H1 (cell line): ENCODE results near the gene ARL6IP4. TPM values are rescaled to one million over a fixed set of nuclear protein-coding genes. Genes with fewer than 3 reads are reported as not detected.

Experiments
- CTCF ChIA-PET: fragments of 300-600 bp; sonication (Branson Sonifier 250); formaldehyde crosslinking; loops from one replicate; lab custom pipeline; 2021; ENCODE audit not compliant: partially characterized antibody; lab: Charles Lee
- POLR2A ChIA-PET: fragments of 300-600 bp; sonication (Branson Sonifier 250); formaldehyde crosslinking; loops from one replicate; lab custom pipeline; 2021; ENCODE audit warnings: inconsistent platforms; ENCODE audit not compliant: partially characterized antibody; lab: Charles Lee
- DNase-seq, 2 experiments: peaks; one replicate each; pipeline versions ENCODE4 v3.0.0 to v3.0.0-alpha.2; 2010 to 2022; ENCODE audit warnings: low spot score in 2 of 2, low read depth in 1 of 2, mixed read lengths in 1 of 2
- FAIRE-seq: peaks from 2 replicates; lab custom pipeline; 2011; peaks lifted over from hg19 to GRCh38; lab: Jason Lieb, UNC
- H2AFZ ChIP-seq: 2 replicates; pipeline ENCODE4 v1.8.1; 2012; ENCODE audit warnings: low read length, inconsistent platforms
- H2AK5ac ChIP-seq: 2 replicates; pipeline ENCODE4 v1.6.1; 2013; ENCODE audit warnings: low read depth, low read length
- H2BK120ac ChIP-seq: replicated peaks from 2 replicates; pipeline ENCODE3; 2013; ENCODE audit warnings: low read depth, low read length, inconsistent platforms
- H2BK12ac ChIP-seq: 2 replicates; pipeline ENCODE4 v1.6.1; 2013; ENCODE audit warnings: low read depth, low read length
- H2BK15ac ChIP-seq: 2 replicates; pipeline ENCODE4 v1.6.1; 2013; ENCODE audit warnings: low read length
- H2BK20ac ChIP-seq: 2 replicates; pipeline ENCODE4 v1.6.1; 2013; ENCODE audit warnings: low read length
- H2BK5ac ChIP-seq: 2 replicates; pipeline ENCODE4 v1.6.1; 2013; ENCODE audit warnings: low read depth, low read length
- H3K14ac ChIP-seq: 2 replicates; pipeline ENCODE4 v1.6.1; 2013; ENCODE audit warnings: inconsistent platforms; ENCODE audit not compliant: insufficient read length
- H3K18ac ChIP-seq: 2 replicates; pipeline ENCODE4 v1.6.1; 2013; ENCODE audit warnings: low read length; ENCODE audit errors: extremely low read depth
- H3K23ac ChIP-seq: 2 replicates; pipeline ENCODE4 v1.6.1; 2013; ENCODE audit warnings: inconsistent platforms; ENCODE audit not compliant: insufficient read length
- H3K23me2 ChIP-seq: 2 replicates; pipeline ENCODE4 v1.6.1; 2013; ENCODE audit warnings: low read depth, low read length
- H3K27ac ChIP-seq: 2 replicates; pipeline ENCODE4 v1.6.1; 2011; ENCODE audit warnings: low read depth, low read length, inconsistent platforms
- H3K27me3 ChIP-seq, 4 experiments: replicated peaks in 1 of 4; 1 replicate in 1 of 4; 2 replicates in 3 of 4; pipeline versions ENCODE4 v1.6.1 to v1.8.1; 2011 to 2013; ENCODE audit warnings: low read length in 3 of 4, mild to moderate bottlenecking in 3 of 4, inconsistent platforms in 2 of 4, mixed read lengths in 2 of 4, moderate library complexity in 1 of 4; ENCODE audit not compliant: control insufficient read depth in 3 of 4, insufficient read depth in 3 of 4; ENCODE audit errors: extremely low read depth in 1 of 4
- H3K36me3 ChIP-seq, 4 experiments: 2 replicates each; pipeline versions ENCODE4 v1.6.1 to v1.8.1; 2011 to 2013; ENCODE audit warnings: mild to moderate bottlenecking in 4 of 4, low read length in 3 of 4, moderate library complexity in 2 of 4, control low read depth in 1 of 4, inconsistent platforms in 1 of 4; ENCODE audit not compliant: insufficient read depth in 4 of 4, control insufficient read depth in 2 of 4
- H3K4ac ChIP-seq: replicated peaks from 2 replicates; pipeline ENCODE3; 2013; ENCODE audit warnings: low read length, low read depth, mixed read lengths, inconsistent platforms; ENCODE audit not compliant: insufficient read length
- H3K4me1 ChIP-seq, 4 experiments: replicated peaks in 1 of 4; 1 replicate in 1 of 4; 2 replicates in 3 of 4; pipeline versions ENCODE4 v1.6.1 to v1.8.1; 2011 to 2013; ENCODE audit warnings: low read length in 3 of 4, inconsistent platforms in 2 of 4, mixed read lengths in 1 of 4; ENCODE audit not compliant: insufficient read depth in 4 of 4, control insufficient read depth in 3 of 4
- H3K4me2 ChIP-seq, 2 experiments: 2 replicates each; pipeline versions ENCODE4 v1.6.1 to v1.8.1; 2011 to 2013; ENCODE audit warnings: low read depth in 2 of 2, low read length in 2 of 2, control low read depth in 1 of 2, inconsistent platforms in 1 of 2, mild to moderate bottlenecking in 1 of 2; ENCODE audit not compliant: insufficient read depth in 1 of 2
- H3K4me3 ChIP-seq, 4 experiments: fragments of 200-600, 300-600 bp in 1 of 4; sonication (generic), shearing (Covaris generic), sonication (Bioruptor Twin) in 1 of 4; 2 replicates each; pipeline versions ENCODE4 v1.5.1 to v1.8.1; 2011 to 2016; ENCODE audit warnings: low read length in 4 of 4, low read depth in 3 of 4, control low read depth in 2 of 4, inconsistent platforms in 2 of 4, mild to moderate bottlenecking in 2 of 4, mixed read lengths in 1 of 4, moderate library complexity in 1 of 4; ENCODE audit not compliant: insufficient read depth in 2 of 4; ENCODE audit errors: extremely low read depth in 1 of 4
- H3K56ac ChIP-seq: replicated peaks from 2 replicates; pipeline ENCODE3; 2013; ENCODE audit warnings: low read depth, mild to moderate bottlenecking, mixed read lengths, low read length, inconsistent platforms; ENCODE audit not compliant: insufficient read length
- H3K79me1 ChIP-seq: 2 replicates; pipeline ENCODE4 v1.6.1; 2013; ENCODE audit warnings: low read depth, low read length, control low read depth
- H3K79me2 ChIP-seq, 2 experiments: 2 replicates each; pipeline versions ENCODE4 v1.6.1 to v1.8.1; 2012 to 2013; ENCODE audit warnings: low read length in 2 of 2, mild to moderate bottlenecking in 2 of 2, inconsistent platforms in 1 of 2; ENCODE audit not compliant: insufficient read depth in 2 of 2, control insufficient read depth in 1 of 2
- H3K9ac ChIP-seq, 4 experiments: replicated peaks in 1 of 4; 1 replicate in 1 of 4; 2 replicates in 3 of 4; pipeline versions ENCODE4 v1.6.1 to v1.8.1; 2011 to 2013; ENCODE audit warnings: low read depth in 3 of 4, low read length in 3 of 4, control low read depth in 2 of 4, mild to moderate bottlenecking in 2 of 4, moderate library complexity in 2 of 4, inconsistent platforms in 1 of 4; ENCODE audit errors: extremely low read depth in 1 of 4
- H3K9me3 ChIP-seq, 2 experiments: 2 replicates each; pipeline versions ENCODE4 v1.6.1 to v1.8.1; 2012 to 2013; ENCODE audit warnings: mild to moderate bottlenecking in 2 of 2, moderate library complexity in 2 of 2, control low read depth in 1 of 2, inconsistent platforms in 1 of 2, low read depth in 1 of 2, low read length in 1 of 2, mixed read lengths in 1 of 2; ENCODE audit not compliant: insufficient read depth in 2 of 2
- H4K20me1 ChIP-seq, 2 experiments: replicated peaks in 1 of 2; 2 replicates each; pipeline versions ENCODE3 to v1.8.1; 2011 to 2013; ENCODE audit warnings: inconsistent platforms in 2 of 2, low read length in 2 of 2, mild to moderate bottlenecking in 1 of 2; ENCODE audit not compliant: insufficient read depth in 2 of 2, control insufficient read depth in 1 of 2
- H4K5ac ChIP-seq: 2 replicates; pipeline ENCODE4 v1.6.1; 2013; ENCODE audit warnings: low read length, low read depth, mixed read lengths, inconsistent platforms; ENCODE audit not compliant: insufficient read length
- H4K8ac ChIP-seq: 2 replicates; pipeline ENCODE4 v1.8.0; 2013; ENCODE audit warnings: mild to moderate bottlenecking, moderate library complexity, low read length, inconsistent platforms; ENCODE audit not compliant: insufficient read depth; ENCODE audit errors: extremely low read depth
- H4K91ac ChIP-seq: replicated peaks from 2 replicates; pipeline ENCODE3; 2013; ENCODE audit warnings: low read length, mixed read lengths, inconsistent platforms; ENCODE audit not compliant: insufficient read length
- ATF3 ChIP-seq: IDR thresholded peaks from 2 replicates; pipeline ENCODE4 v1.6.1; 2011; ENCODE audit warnings: low read depth, mild to moderate bottlenecking, low read length; ENCODE audit not compliant: insufficient read depth
- BACH1 ChIP-seq: IDR thresholded peaks from 2 replicates; pipeline ENCODE4 v1.6.1; 2012; ENCODE audit warnings: low read length, improper control_type of control experiment
- CBX5 ChIP-seq: fragments of 300-800, 300-1000 bp; sonication (generic); IDR thresholded peaks from 2 replicates; pipeline ENCODE4 v1.7.1; 2016; ENCODE audit warnings: antibody characterized with exemption, low read length, low read depth
- CEBPB ChIP-seq: IDR thresholded peaks from 2 replicates; pipeline ENCODE4 v1.6.1; 2012; ENCODE audit warnings: low read depth, low read length
- E2F6 ChIP-seq: IDR thresholded peaks from 2 replicates; pipeline ENCODE4 v1.6.1; 2012; ENCODE audit warnings: inconsistent platforms
- EGR1 ChIP-seq: IDR thresholded peaks from 2 replicates; pipeline ENCODE4 v1.6.1; 2011; ENCODE audit warnings: low read depth, low read length, borderline replicate concordance
- GTF2F1 ChIP-seq: IDR thresholded peaks from 2 replicates; pipeline ENCODE4 v1.6.1; 2012; ENCODE audit warnings: low read depth, low read length, improper control_type of control experiment, borderline replicate concordance
- HDAC2 ChIP-seq, 2 experiments: fragments of 300-600 bp in 1 of 2; sonication (generic) in 1 of 2; IDR thresholded peaks; 2 replicates each; pipeline ENCODE4 v1.6.1; 2011 to 2012; ENCODE audit warnings: low read depth in 2 of 2, low read length in 2 of 2, mild to moderate bottlenecking in 2 of 2, moderate library complexity in 2 of 2, borderline replicate concordance in 1 of 2, inconsistent platforms in 1 of 2
- NRF1 ChIP-seq: IDR thresholded peaks from 2 replicates; pipeline ENCODE4 v1.6.1; 2011; ENCODE audit warnings: mild to moderate bottlenecking, low read depth, low read length, improper control_type of control experiment
- POLR2AphosphoS5 ChIP-seq: IDR thresholded peaks from 2 replicates; pipeline ENCODE4 v1.6.1; 2011; ENCODE audit warnings: low read depth, low read length
- RXRA ChIP-seq: IDR thresholded peaks from 2 replicates; pipeline ENCODE4 v1.6.1; 2011; ENCODE audit warnings: low read depth, mild to moderate bottlenecking, low read length, moderate library complexity; ENCODE audit not compliant: insufficient read depth
- TAF7 ChIP-seq: optimal IDR thresholded peaks from 2 replicates; pipeline ENCODE3; 2011; ENCODE audit warnings: low read depth, mild to moderate bottlenecking, inconsistent platforms, low read length, moderate library complexity, borderline replicate concordance
- ZNF274 ChIP-seq: IDR thresholded peaks from 2 replicates; pipeline ENCODE4 v1.7.0; 2012; ENCODE audit warnings: low read length, borderline replicate concordance; ENCODE audit errors: extremely low read depth
- WGBS, 2 experiments: shearing (Covaris generic) in 1 of 2; methylation state at CpG; one replicate each; pipeline versions ENCODE4 v1.1.6 to v1.1.7; 2013 to 2015; ENCODE audit warnings: low lambda C conversion rate in 2 of 2, mixed read lengths in 2 of 2, inconsistent platforms in 1 of 2, low coverage in 1 of 2, missing lambda C conversion rate in 1 of 2; ENCODE audit not compliant: insufficient replicate concordance in 2 of 2, insufficient coverage in 1 of 2, insufficient read length in 1 of 2; ENCODE audit errors: extremely low coverage in 1 of 2, missing lambda C conversion rate in 1 of 2; 5-methylcytosine and 5-hydroxymethylcytosine counted together
- polyA plus RNA-seq, 7 experiments: library from polyadenylated mRNA; depleted of rRNA in 3 of 7; stranded (reverse) in 5 of 7; unstranded in 2 of 7; fragments of >200 nt in 5 of 7; fragments of 200-250 nt in 2 of 7; gene quantifications; 1 replicate in 5 of 7; 2 replicates in 1 of 7; 4 replicates in 1 of 7; pipeline versions ENCODE4 v1.2.1 to v1.2.3, GENCODE V29; 2011 to 2013; ENCODE audit warnings: missing spikeins in 2 of 7, mixed read lengths in 2 of 7
- total RNA-seq: library from RNA; stranded (reverse); fragmentation: NEBNext Ultra II Directional; extraction: Animal tissue kit (Norgen Biotek cat#: 25700); gene quantifications from 2 replicates; pipeline ENCODE4 v1.2.1, GENCODE V29; 2021

ARL6IP4 gene
- total and polyA plus RNA-seq, 2 of the 8 experiments (the other 6 are each of a cell fraction or from before 2014, with no cell fraction given) = 76.4 to 109 TPM

GRCh38 chr12:123030686-123031085 is 50.2 kb downstream of the ARL6IP4 start:
- H3K79me2 ChIP-seq = no peaks in the 10 kb centered on the region
- TF ChIP-seq EGR1 = no peak
- no peak for TF ChIP-seq CBX5
- no peak for TF ChIP-seq ZNF274
- no peak for TF ChIP-seq NRF1
- no peak for TF ChIP-seq ATF3
- no peak for TF ChIP-seq TAF7
- TF ChIP-seq GTF2F1 = no peak
- no peak for TF ChIP-seq RXRA
- TF ChIP-seq BACH1 = no peak
- TF ChIP-seq E2F6 = no peak
- no peak for TF ChIP-seq POLR2AphosphoS5
- no peak for TF ChIP-seq HDAC2 (IDR thresholded peaks at IDR 0.05; ENCODE audit: borderline replicate concordance in 1 of 2, low read depth in 2 of 2, low read length in 2 of 2)
- no peak for TF ChIP-seq CEBPB

More at GRCh38 chr12:123030686-123031085, 50.2 kb downstream of the ARL6IP4 start:
- H3K4me1 ChIP-seq = peaks cover 0 to 7% (median 1%) of the 10 kb centered on the region in 4 experiments; a peak in 2 of 7 replicates
- no peaks in the 10 kb centered on the region for H3K9me3 ChIP-seq
- no peak overlapping the region for H3K23ac ChIP-seq
- no peak overlapping the region for H2BK120ac ChIP-seq
- H3K23me2 ChIP-seq = no peaks in the 10 kb centered on the region
- no peak overlapping the region for H3K27ac ChIP-seq
- H2BK12ac ChIP-seq = no peak overlapping the region
- no peak for FAIRE-seq
- no peak overlapping the region for H2AK5ac ChIP-seq
- DNase-seq = no peak
- no peak overlapping the region for H3K4me3 ChIP-seq
- H3K27me3 ChIP-seq = no peaks in the 10 kb centered on the region
- no peak overlapping the region for H3K56ac ChIP-seq
- ChIA-PET POLR2A (no interaction called here), CTCF (interaction anchor here (1.9 to 3.4 kb wide), 3 partner anchors 9 to 19 kb away, joined by 6 to 16 read pairs (median 7); no protein-coding TSS in a partner anchor)
- no peak overlapping the region for H4K5ac ChIP-seq
- no peak overlapping the region for H3K9ac ChIP-seq
- H3K14ac ChIP-seq = no peak overlapping the region
- no peak overlapping the region for H3K18ac ChIP-seq
- 82% methylated on average over 1 of the region's 1 CpG; no CpG with 5 or more reads in 1 of the 2 experiments for WGBS, 2 experiments
- H3K79me1 ChIP-seq = no peaks in the 10 kb centered on the region
- H2AFZ ChIP-seq = no peak overlapping the region
- H4K20me1 ChIP-seq = peaks cover 0 to 3% of the 10 kb centered on the region in 2 experiments
- no peak overlapping the region for H2BK5ac ChIP-seq
- no peak overlapping the region for H3K4me2 ChIP-seq
- H2BK15ac ChIP-seq = no peak overlapping the region
- H3K36me3 ChIP-seq = no peaks in the 10 kb centered on the region
- no peak overlapping the region for H4K91ac ChIP-seq
- H4K8ac ChIP-seq = no peak overlapping the region
- no peak overlapping the region for H3K4ac ChIP-seq
- no peak overlapping the region for H2BK20ac ChIP-seq
